ENCODE results near the gene CDHR3.

- no peak for TF ChIP-seq CTCF (IDR thresholded peaks at IDR 0.05; ENCODE audit: low read length)
- TF ChIP-seq EZH2phosphoT487 (IDR thresholded peaks at IDR 0.05; ENCODE audit: low read length), result no peak
Measured at GRCh38 chr7:106068538-106068961, 105.5 kb downstream of the CDHR3 start.
